Brain microvascular endothelial cell (primary cell): ENCODE results near the gene SLC16A13.
"Not testable (repeated sequence)": the region's sequence is repeated elsewhere in the genome, so short reads cannot be mapped to it uniquely, and the experiment has no call there.

Experiments used
- DNase-seq: peaks from one replicate; pipeline ENCODE4 v3.0.0-alpha.2; 2020
- H3K27ac ChIP-seq: fragments of 250-450 bp; sonication (Bioruptor Pico); 2 replicates; pipeline ENCODE4 v1.5.1; 2020; ENCODE audit warnings: mild to moderate bottlenecking, moderate library complexity
- H3K27me3 ChIP-seq: fragments of 250-450 bp; sonication (Bioruptor Pico); replicated peaks from 2 replicates; pipeline ENCODE4 v1.5.1; 2020; ENCODE audit warnings: mild to moderate bottlenecking
- H3K36me3 ChIP-seq: fragments of 250-450 bp; sonication (Bioruptor Pico); replicated peaks from 2 replicates; pipeline ENCODE4 v1.5.1; 2020; ENCODE audit warnings: mild to moderate bottlenecking
- H3K4me3 ChIP-seq: 2 replicates; pipeline ENCODE4 v1.5.1; 2011; ENCODE audit warnings: low read depth, mild to moderate bottlenecking, control low read depth, low read length, moderate library complexity
- CTCF ChIP-seq: IDR thresholded peaks from 2 replicates; pipeline ENCODE4 v1.5.1; 2011; ENCODE audit warnings: low read depth, mild to moderate bottlenecking, moderate library complexity, low read length, control low read depth, inconsistent platforms; ENCODE audit errors: missing control alignments
- in situ Hi-C: cut with HindIII; loops from 2 replicates; pipeline ENCODE4 v1.10.0; 2017; ENCODE audit warnings: low sequenced_read_pairs, low pct_ligation_motif_present

The SLC16A13 gene

GRCh38 chr17:7035591-7036368, at the start of gene SLC16A13:
TSS of gene SLC16A13 (plus strand) at chr17:7036015. CDS start at chr17:7036383, 368 bp downstream.
- in situ Hi-C loops, result no loop called here
- H3K27ac ChIP-seq, result peak within 1 kb of the TSS; percentile 74

GRCh38 chr17:6986676-6987075, 49.1 kb upstream of the SLC16A13 start:
- TF ChIP-seq CTCF, result no peak
- in situ Hi-C loops, result no loop called here
- Histone ChIP-seq H3K27me3 (no peaks in the 10 kb centered on the region), H3K4me3 (no peak overlapping the region), H3K27ac (no peak overlapping the region), H3K36me3 (no peaks in the 10 kb centered on the region)
- DNase-seq, result no peak

More at GRCh38 chr17:7035591-7036368, at the start of gene SLC16A13:
- Histone ChIP-seq H3K36me3 (no peaks in the 10 kb centered on the region), H3K4me3 (peak within 1 kb of the TSS; percentile 77), H3K27me3 (no peaks in the 10 kb centered on the region)
- peak; percentile 1 for TF ChIP-seq CTCF
- peak; percentile 94 for DNase-seq

GRCh38 chr17:6989779-6990178, 46.0 kb upstream of the SLC16A13 start:
- Histone ChIP-seq H3K36me3 (no peaks in the 10 kb centered on the region), H3K27me3 (no peaks in the 10 kb centered on the region), H3K4me3 (no peak overlapping the region), H3K27ac (no peak overlapping the region)
- no peak for DNase-seq
- in situ Hi-C loops, result no loop called here
- no peak for TF ChIP-seq CTCF

GRCh38 chr17:6993613-6994056, 42.2 kb upstream of the SLC16A13 start:
- in situ Hi-C loops, H3K4me3 ChIP-seq: not testable (repeated sequence)

GRCh38 chr17:6994118-6994598, 41.7 kb upstream of the SLC16A13 start:
- TF ChIP-seq CTCF, result no peak
- Histone ChIP-seq H3K27me3 (no peaks in the 10 kb centered on the region), H3K36me3 (peaks cover 10% of the 10 kb centered on the region), H3K4me3 (no peak overlapping the region), H3K27ac (no peak overlapping the region)
- in situ Hi-C loops, result no loop called here
- no peak for DNase-seq

More at GRCh38 chr17:6993613-6994056, 42.2 kb upstream of the SLC16A13 start:
- H3K27me3 ChIP-seq, H3K27ac ChIP-seq, DNase-seq, H3K36me3 ChIP-seq: not testable (repeated sequence)

GRCh38 chr17:6994666-6995256, 41.1 kb upstream of the SLC16A13 start:
- in situ Hi-C loops, result no loop called here
- H3K27ac ChIP-seq, result no peak overlapping the region
- no peak for DNase-seq
- TF ChIP-seq CTCF, result no peak
- no peaks in the 10 kb centered on the region for H3K27me3 ChIP-seq
- H3K4me3 ChIP-seq, result no peak overlapping the region
- H3K36me3 ChIP-seq, result peaks cover 11% of the 10 kb centered on the region
